B cell (primary cell): ENCODE data around the gene MDFIC2. TPM values are rescaled to one million over a fixed set of nuclear protein-coding genes. Genes with fewer than 3 reads are reported as not detected.
"Not testable (repeated sequence)": the region's sequence is repeated elsewhere in the genome, so short reads cannot be mapped to it uniquely, and the experiment has no call there.

Experiments
- ATAC-seq: fragments of 200-7000 bp; cut with Tn5 transposase; one replicate; pipeline ENCODE4 v1.10.0; 2021; ENCODE audit warnings: low read depth, mild to moderate bottlenecking, moderate number of reproducible peaks, moderate library complexity
- CTCF ChIA-PET: fragments of 350-600 bp; sonication (Branson Sonifier 250); formaldehyde crosslinking; loops from one replicate; lab custom pipeline; 2021; ENCODE audit warnings: antibody characterized with exemption, inconsistent platforms; lab: Charles Lee
- POLR2A ChIA-PET: fragments of 350-600 bp; sonication (Branson Sonifier 250); formaldehyde crosslinking; loops from one replicate; lab custom pipeline; 2021; ENCODE audit warnings: antibody characterized with exemption; lab: Charles Lee
- DNase-seq: peaks from one replicate; pipeline ENCODE4 v3.0.0; 2013
- H2AFZ ChIP-seq: 2 replicates; pipeline ENCODE4 v1.6.1; 2012; ENCODE audit warnings: mild to moderate bottlenecking, low read depth, low read length; ENCODE audit not compliant: insufficient read depth, poor library complexity, severe bottlenecking
- H3K27ac ChIP-seq, 2 donors: 1 replicate in 1 of 2; 2 replicates in 1 of 2; pipeline ENCODE4 v1.5.1; 2012 to 2013; ENCODE audit warnings: low read length in 2 of 2, mild to moderate bottlenecking in 2 of 2, moderate library complexity in 1 of 2
- H3K27me3 ChIP-seq, 4 experiments: fragments of 200-600 bp in 1 of 4; sonication (generic) in 1 of 4; replicated peaks in 1 of 4; 1 replicate in 2 of 4; 2 replicates in 2 of 4; pipeline versions ENCODE4 v1.6.1 to v1.7.0; 2013 to 2016; ENCODE audit warnings: low read length in 3 of 4, mild to moderate bottlenecking in 2 of 4, mixed read lengths in 1 of 4, moderate library complexity in 1 of 4; ENCODE audit not compliant: insufficient read depth in 4 of 4, control insufficient read depth in 3 of 4; ENCODE audit errors: control extremely low read depth in 1 of 4
- H3K36me3 ChIP-seq, 2 experiments: replicated peaks in 1 of 2; 1 replicate in 1 of 2; 2 replicates in 1 of 2; pipeline versions ENCODE4 v1.6.1 to v1.7.1; 2013; ENCODE audit warnings: low read length in 1 of 2; ENCODE audit not compliant: insufficient read depth in 2 of 2, control insufficient read depth in 1 of 2; ENCODE audit errors: control extremely low read depth in 1 of 2, extremely low read depth in 1 of 2
- H3K4me1 ChIP-seq, 2 donors: fragments of 200-600 bp in 1 of 2; sonication (generic) in 1 of 2; 1 replicate in 1 of 2; 2 replicates in 1 of 2; pipeline versions ENCODE4 v1.5.1 to v1.6.1; 2013 to 2017; ENCODE audit warnings: low read length in 2 of 2; ENCODE audit not compliant: control insufficient read depth in 2 of 2, insufficient read depth in 2 of 2
- H3K4me2 ChIP-seq: replicated peaks from 2 replicates; pipeline ENCODE3; 2012; ENCODE audit warnings: mild to moderate bottlenecking, low read depth, low read length; ENCODE audit not compliant: poor library complexity, severe bottlenecking
- H3K4me3 ChIP-seq, 5 experiments: fragments of 200-600 bp in 1 of 5; sonication (generic) in 1 of 5; 1 replicate in 3 of 5; 2 replicates in 2 of 5; pipeline versions ENCODE4 v1.5.1 to v1.7.0; 2011 to 2016; ENCODE audit warnings: low read length in 4 of 5, mild to moderate bottlenecking in 4 of 5, low read depth in 2 of 5, control low read depth in 1 of 5, moderate library complexity in 1 of 5; ENCODE audit not compliant: insufficient read depth in 1 of 5; ENCODE audit errors: control extremely low read depth in 1 of 5, extremely low read depth in 1 of 5
- H3K79me2 ChIP-seq: fragments of 200-600 bp; sonication (generic); one replicate; pipeline ENCODE4 v1.6.0; 2016; ENCODE audit warnings: low read length; ENCODE audit not compliant: control insufficient read depth, insufficient read depth
- H3K9ac ChIP-seq: fragments of 200-600 bp; sonication (generic); 2 replicates; pipeline ENCODE4 v1.6.1; 2017; ENCODE audit warnings: mild to moderate bottlenecking, low read length, moderate library complexity
- H3K9me3 ChIP-seq, 3 donors: one replicate each; pipeline versions ENCODE4 v1.6.1 to v1.7.1; 2013; ENCODE audit warnings: low read length in 2 of 3; ENCODE audit not compliant: control insufficient read depth in 2 of 3, insufficient read depth in 1 of 3; ENCODE audit errors: control extremely low read depth in 1 of 3
- H4K20me1 ChIP-seq: 2 replicates; pipeline ENCODE4 v1.6.0; 2012; ENCODE audit warnings: mild to moderate bottlenecking, low read length; ENCODE audit not compliant: insufficient read depth, control insufficient read depth, poor library complexity, severe bottlenecking
- H3K27ac Mint-ChIP-seq: one replicate; pipeline ENCODE4 v1.8.0; 2021; ENCODE audit warnings: mixed read lengths
- H3K27me3 Mint-ChIP-seq: one replicate; pipeline ENCODE4 v1.8.0; 2021; ENCODE audit warnings: mixed read lengths
- H3K4me1 Mint-ChIP-seq: one replicate; pipeline ENCODE4 v1.8.0; 2021; ENCODE audit warnings: mixed read lengths
- H3K4me3 Mint-ChIP-seq: one replicate; pipeline ENCODE4 v1.8.0; 2021; ENCODE audit warnings: mixed read lengths
- H3K9me3 Mint-ChIP-seq: one replicate; pipeline ENCODE4 v1.8.0; 2022; ENCODE audit warnings: mixed read lengths; ENCODE audit not compliant: insufficient read depth
- CTCF ChIP-seq: fragments of 200-600 bp; IDR thresholded peaks from one replicate; pipeline ENCODE4 v1.8.0; 2022; ENCODE audit warnings: antibody characterized with exemption, mild to moderate bottlenecking
- EZH2 ChIP-seq: IDR thresholded peaks from 2 replicates; pipeline ENCODE4 v1.6.1; 2012; ENCODE audit warnings: borderline replicate concordance, low read depth, mild to moderate bottlenecking, moderate library complexity, low read length; ENCODE audit not compliant: insufficient read depth, poor library complexity, severe bottlenecking
- WGBS: methylation state at CpG from one replicate; pipeline ENCODE4 v1.1.5; 2013; ENCODE audit warnings: missing lambda C conversion rate; ENCODE audit not compliant: insufficient coverage; 5-methylcytosine and 5-hydroxymethylcytosine counted together
- intact Hi-C: fragments of 100-400 bp; cut with micrococcal nuclease; formaldehyde crosslinking; loops from one replicate; pipeline ENCODE4 v1.10.0; 2022
- polyA plus RNA-seq: library from polyadenylated mRNA; depleted of rRNA; stranded (reverse); fragments of >200 nt; gene quantifications from 2 replicates; pipeline ENCODE4 v1.2.3, GENCODE V29; 2012
- total RNA-seq, 2 donors: library from RNA; stranded (reverse); fragments of 120-200 nt in 1 of 2; gene quantifications; 1 replicate in 1 of 2; 2 replicates in 1 of 2; pipeline versions ENCODE4 v1.2.3 to v1.2.4, GENCODE V29; 2013 to 2022

MDFIC2 gene
- total and polyA plus RNA-seq, 2 donors (not counting 1 experiment from before 2014, with no cell fraction given) = not detected

GRCh38 chr3:70298385-70298784 lies 14.1 kb downstream of the MDFIC2 start:
- Mint-ChIP-seq H3K4me3 (no peak overlapping the region), H3K27me3 (peaks cover 13% of the 10 kb centered on the region)

DNA sequence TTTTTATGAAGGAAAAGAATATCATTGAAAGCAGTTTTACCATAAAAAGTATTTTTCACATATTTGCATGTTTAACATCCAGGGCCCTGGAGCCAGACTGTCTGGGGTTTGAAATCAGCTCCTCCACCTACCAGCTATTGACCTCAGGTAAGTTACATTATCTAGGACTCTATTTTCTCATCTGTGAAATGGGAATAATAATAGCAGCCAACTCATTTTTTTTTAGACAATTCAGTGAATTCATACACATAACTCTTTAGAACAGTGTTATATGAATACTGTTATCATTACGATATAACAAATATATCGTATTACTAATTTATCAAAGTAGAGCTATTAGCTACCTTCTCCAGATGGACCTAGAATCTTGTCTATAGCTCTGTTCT lies 21.3 kb downstream of the MDFIC2 start:
- H3K79me2 ChIP-seq = no peaks in the 10 kb centered on the region
- ChIA-PET CTCF (no interaction called here), POLR2A (no interaction called here)
- no peak overlapping the region for H3K27ac ChIP-seq
- H3K4me1 Mint-ChIP-seq = no peaks in the 10 kb centered on the region
- TF ChIP-seq CTCF (no peak), EZH2 (no peak)
- intact Hi-C loops = no loop called here
- H3K27ac Mint-ChIP-seq = no peak overlapping the region
- H3K4me3 Mint-ChIP-seq = no peak overlapping the region
- H3K9me3 ChIP-seq = no peaks in the 10 kb centered on the region
- ATAC-seq (no peak), DNase-seq (no peak)
- H3K4me3 ChIP-seq = no peak overlapping the region
- H3K4me2 ChIP-seq = no peak overlapping the region
- H3K27me3 Mint-ChIP-seq = peaks cover 3% of the 10 kb centered on the region
- H3K36me3 ChIP-seq = no peaks in the 10 kb centered on the region
- no peaks in the 10 kb centered on the region for H3K4me1 ChIP-seq
- no CpG with 5 or more reads among the region's 2 CpGs for WGBS
- H3K27me3 ChIP-seq = no peaks in the 10 kb centered on the region
- no peak overlapping the region for H2AFZ ChIP-seq
- H3K9ac ChIP-seq = no peak overlapping the region
- H3K9me3 Mint-ChIP-seq = no peaks in the 10 kb centered on the region
- no peaks in the 10 kb centered on the region for H4K20me1 ChIP-seq

More at GRCh38 chr3:70298385-70298784, 14.1 kb downstream of the MDFIC2 start:
- Histone ChIP-seq H3K9me3 (no peaks in the 10 kb centered on the region), H4K20me1 (no peaks in the 10 kb centered on the region), H3K79me2 (no peaks in the 10 kb centered on the region), H3K27ac (no peak overlapping the region), H3K36me3 (no peaks in the 10 kb centered on the region), H2AFZ (no peak overlapping the region), H3K27me3 (no peaks in the 10 kb centered on the region), H3K9ac (no peak overlapping the region), H3K4me2 (no peak overlapping the region), H3K4me3 (no peak overlapping the region), H3K4me1 (no peaks in the 10 kb centered on the region)
- DNase-seq (no peak), ATAC-seq (no peak)
- CTCF ChIA-PET = no interaction called here
- Mint-ChIP-seq H3K4me1 (no peaks in the 10 kb centered on the region), H3K9me3 (no peaks in the 10 kb centered on the region), H3K27ac (no peak overlapping the region)
- POLR2A ChIA-PET = no interaction called here
- no CpG with 5 or more reads among the region's 3 CpGs for WGBS
- TF ChIP-seq CTCF = no peak
- no peak for TF ChIP-seq EZH2
- intact Hi-C loops = no loop called here

GRCh38 chr3:70290431-70291096 lies 21.9 kb downstream of the MDFIC2 start:
- H3K36me3 ChIP-seq, H2AFZ ChIP-seq, H3K27ac Mint-ChIP-seq, intact Hi-C loops, H4K20me1 ChIP-seq, H3K27ac ChIP-seq, H3K4me2 ChIP-seq, H3K9me3 Mint-ChIP-seq, H3K79me2 ChIP-seq, H3K9ac ChIP-seq, H3K4me1 Mint-ChIP-seq, H3K4me3 Mint-ChIP-seq, H3K4me3 ChIP-seq, H3K4me1 ChIP-seq, H3K9me3 ChIP-seq, ATAC-seq, H3K27me3 Mint-ChIP-seq, POLR2A ChIA-PET, DNase-seq, H3K27me3 ChIP-seq, CTCF ChIA-PET: not testable (repeated sequence)
- WGBS = 96% methylated on average over 24 of the region's 32 CpGs
